Fibroblast of lung (primary cell): ENCODE measurements around the gene VPS26B.
A peak's percentile ranks its signal among the peaks of the same experiment; 100 is the strongest.

Experiments used
- CTCF ChIP-seq, 2 donors: IDR thresholded peaks in 1 of 2; conservative IDR thresholded peaks in 1 of 2; 1 replicate in 1 of 2; 2 replicates in 1 of 2; pipeline ENCODE4 v1.5.1; 2011 to 2012; ENCODE audit warnings: low read length in 2 of 2, control low read depth in 1 of 2, inconsistent platforms in 1 of 2, low read depth in 1 of 2, mild to moderate bottlenecking in 1 of 2
- EZH2 ChIP-seq: IDR thresholded peaks from 2 replicates; pipeline ENCODE4 v1.5.1; 2012; ENCODE audit warnings: low read length, control low read depth, mild to moderate bottlenecking; ENCODE audit errors: missing control alignments

GRCh38 chr11:134270250-134270714 lies 45.8 kb downstream of the VPS26B start:
- TF ChIP-seq CTCF (conservative IDR thresholded peaks at IDR 0.05 in 1 of 2, IDR thresholded peaks at IDR 0.05 in 1 of 2; ENCODE audit: low read depth in 1 of 2, low read length in 2 of 2) = peak in 1 of 2 donors; percentile 6
- TF ChIP-seq EZH2 = no peak
